Upper lobe of right lung (tissue), 1 donor: ENCODE data around the gene FUS. TPM values are rescaled to one million over a fixed set of nuclear protein-coding genes. Genes with fewer than 3 reads are reported as not detected.
"Not testable (repeated sequence)": the region's sequence is repeated elsewhere in the genome, so short reads cannot be mapped to it uniquely, and the experiment has no call there.

Experiments used
- ATAC-seq: fragments of 200-7000 bp; cut with Tn5 transposase; one replicate; pipeline ENCODE4 v1.9.1; 2020; ENCODE audit warnings: mild to moderate bottlenecking, moderate library complexity
- DNase-seq: peaks from one replicate; pipeline ENCODE4 v3.0.0-alpha.2; 2020
- H3K27ac ChIP-seq: fragments of 200-600 bp; one replicate; pipeline ENCODE4 v1.8.0; 2022
- H3K27me3 ChIP-seq: fragments of 200-600 bp; one replicate; pipeline ENCODE4 v1.8.0; 2022; ENCODE audit warnings: mild to moderate bottlenecking
- H3K36me3 ChIP-seq: fragments of 200-600 bp; one replicate; pipeline ENCODE4 v1.8.0; 2022
- H3K4me1 ChIP-seq: fragments of 200-600 bp; one replicate; pipeline ENCODE4 v1.8.0; 2022
- H3K4me3 ChIP-seq: fragments of 200-600 bp; one replicate; pipeline ENCODE4 v1.8.0; 2022; ENCODE audit warnings: mild to moderate bottlenecking
- H3K9me3 ChIP-seq: fragments of 200-600 bp; one replicate; pipeline ENCODE4 v1.8.0; 2022
- CTCF ChIP-seq: fragments of 200-600 bp; IDR thresholded peaks from one replicate; pipeline ENCODE4 v1.8.0; 2022; ENCODE audit warnings: antibody characterized with exemption
- intact Hi-C: fragments of 100-400 bp; cut with DNase I; formaldehyde crosslinking; loops from one replicate; pipeline ENCODE4 v1.11.0; 2022
- total RNA-seq: library from RNA; stranded (reverse); fragmentation: NEBNext Ultra II Directional; extraction: Animal tissue kit (Norgen Biotek cat#: 25700); gene quantifications from one replicate; pipeline ENCODE4 v1.2.1, GENCODE V29; 2021
- donor health status: DM: no; HTN: yes; CAD: no; lungs with severe emphysema.

The FUS gene
- total RNA-seq, 1 donor from 2014 or later = 175 TPM

GRCh38 chr16:31148281-31148728 lies 31.6 kb upstream of the FUS start:
- Histone ChIP-seq H3K27me3 (peaks cover 8% of the 10 kb centered on the region), H3K9me3 (no peaks in the 10 kb centered on the region), H3K36me3 (no peaks in the 10 kb centered on the region), H3K4me3 (no peak overlapping the region), H3K27ac (no peak overlapping the region), H3K4me1 (no peaks in the 10 kb centered on the region)
- ATAC-seq = peak; percentile 91
- TF ChIP-seq CTCF = no peak
- intact Hi-C loops = no loop called here
- peak; percentile 92 for DNase-seq

GRCh38 chr16:31148896-31149295 lies 31.0 kb upstream of the FUS start:
- Histone ChIP-seq H3K27ac (no peak overlapping the region), H3K4me1 (no peaks in the 10 kb centered on the region), H3K36me3 (no peaks in the 10 kb centered on the region), H3K9me3 (no peaks in the 10 kb centered on the region), H3K27me3 (peaks cover 11% of the 10 kb centered on the region), H3K4me3 (no peak overlapping the region)
- TF ChIP-seq CTCF = no peak
- DNase-seq = no peak
- intact Hi-C loops = no loop called here
- ATAC-seq = no peak

- Histone ChIP-seq H3K9me3 (no peaks in the 10 kb centered on the region), H3K36me3 (no peaks in the 10 kb centered on the region), H3K4me1 (no peaks in the 10 kb centered on the region), H3K4me3 (no peak overlapping the region), H3K27ac (no peak overlapping the region), H3K27me3 (peaks cover 11% of the 10 kb centered on the region)
- DNase-seq (no peak), ATAC-seq (no peak)
- no peak for TF ChIP-seq CTCF
- intact Hi-C loops = no loop called here
These were observed 30.6 kb upstream of the FUS start for GRCh38 chr16:31149332-31149731.

- Histone ChIP-seq H3K27me3 (peaks cover 14% of the 10 kb centered on the region), H3K9me3 (no peaks in the 10 kb centered on the region), H3K4me1 (no peaks in the 10 kb centered on the region), H3K4me3 (no peak within 1 kb of the TSS), H3K36me3 (no peaks in the 10 kb centered on the region), H3K27ac (no peak within 1 kb of the TSS)
- intact Hi-C loops = no loop called here
- TF ChIP-seq CTCF = no peak
- DNase-seq (no peak), ATAC-seq (peak; percentile 1)
These were observed 29.7 kb upstream of the FUS start, which contains the start of gene PRSS36 for GRCh38 chr16:31149894-31150890. PRSS36 (minus strand) TSS chr16:31150066; CDS start chr16:31150035, 31 bp downstream.

GRCh38 chr16:31150976-31151375 lies 29.0 kb upstream of the FUS start:
- DNase-seq, H3K27ac ChIP-seq, ATAC-seq, H3K4me1 ChIP-seq, H3K4me3 ChIP-seq, intact Hi-C loops, H3K9me3 ChIP-seq, H3K36me3 ChIP-seq: not testable (repeated sequence)
- peaks cover 18% of the 10 kb centered on the region for H3K27me3 ChIP-seq

GRCh38 chr16:31157136-31157535 lies 22.8 kb upstream of the FUS start:
- Histone ChIP-seq H3K4me1 (no peaks in the 10 kb centered on the region), H3K4me3 (no peak overlapping the region), H3K27me3 (peaks cover 9% of the 10 kb centered on the region), H3K27ac (no peak overlapping the region), H3K36me3 (no peaks in the 10 kb centered on the region), H3K9me3 (no peaks in the 10 kb centered on the region)
- ATAC-seq = peak; percentile 93
- no peak for DNase-seq
- TF ChIP-seq CTCF = no peak
- intact Hi-C loops = no loop called here
